ENCODE measurements around the gene OTOP2. TPM values are rescaled to one million over a fixed set of nuclear protein-coding genes. Genes with fewer than 3 reads are reported as not detected.

OTOP2 gene
- total and polyA plus RNA-seq, 2 of the 4 experiments (the other 2 are of a cell fraction): not detected

DNA sequence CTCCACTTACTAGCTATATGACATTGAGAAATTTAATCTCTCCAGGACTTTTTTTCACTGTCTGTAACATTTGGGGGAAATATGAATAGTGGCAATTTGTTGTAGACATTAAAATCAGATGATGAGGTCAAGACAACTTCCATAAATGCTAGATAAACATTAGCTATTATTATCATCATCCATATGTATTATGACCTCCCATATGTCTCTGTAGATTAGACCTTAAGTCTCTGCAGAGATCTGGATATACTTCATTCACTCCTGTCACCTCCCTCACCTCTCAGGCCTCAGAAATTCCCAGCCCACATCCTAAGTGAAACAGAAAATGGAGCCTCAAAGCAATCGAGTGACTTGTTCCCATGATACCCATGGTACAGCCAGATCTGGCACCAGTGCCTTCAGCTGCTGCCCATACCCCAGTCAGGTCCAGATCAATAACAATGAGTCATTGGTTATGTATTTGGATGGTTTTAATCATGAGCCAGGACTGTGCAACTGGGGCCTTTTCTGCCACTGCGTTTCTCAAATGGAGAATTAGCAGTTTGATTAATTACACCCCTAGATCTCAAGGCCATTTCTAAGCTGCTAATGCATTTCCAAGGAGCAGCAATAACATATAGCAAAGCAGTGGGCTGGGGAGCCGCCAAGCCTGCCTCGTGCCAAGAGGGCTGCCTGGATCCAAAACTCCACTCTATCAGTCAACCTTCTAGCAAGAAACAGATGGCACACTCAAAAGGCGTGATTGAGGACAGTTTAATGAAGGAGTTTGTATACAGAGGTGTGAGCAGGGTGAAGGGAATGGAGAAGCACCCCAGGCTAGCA lies 48.7 kb upstream of the OTOP2 start:
- in situ Hi-C loops (cut with MboI; ENCODE audit: low sequenced_read_pairs): no loop called here
- H2BK20ac ChIP-seq (ENCODE audit: low read depth, low read length): no peak overlapping the region
- H3K27me3 ChIP-seq (ENCODE audit: control insufficient read depth, insufficient read depth, low read length): peaks cover 17% of the 10 kb centered on the region
- H2AK5ac ChIP-seq (ENCODE audit: low read depth, low read length): no peak overlapping the region
- H3K14ac ChIP-seq (replicated peaks; ENCODE audit: low read depth, low read length): no peak overlapping the region
- H3K9me1 ChIP-seq (ENCODE audit: insufficient read depth, low read length): peaks cover 16% of the 10 kb centered on the region
- no peak overlapping the region for H4K8ac ChIP-seq (ENCODE audit: low read depth in 2 of 2, low read length in 2 of 2)
- no peak overlapping the region for H3K4me2 ChIP-seq (ENCODE audit: low read depth, low read length)
- WGBS, 2 experiments (ENCODE audit: extremely low coverage in 2 of 2, insufficient read length in 1 of 2): no CpG with 5 or more reads among the region's 5 CpGs
- H2AFZ ChIP-seq (replicated peaks; ENCODE audit: low read length, poor library complexity): no peak overlapping the region
- H2BK120ac ChIP-seq (ENCODE audit: low read depth, low read length): no peak overlapping the region
- dilution Hi-C loops (cut with HindIII; ENCODE audit: low sequenced_read_pairs, unreplicated experiment): no loop called here
- H3K4me1 ChIP-seq (ENCODE audit: control insufficient read depth, insufficient read depth, low read length): peaks cover 11% of the 10 kb centered on the region
- H2BK5ac ChIP-seq (ENCODE audit: low read depth, low read length, poor library complexity, severe bottlenecking): no peak overlapping the region
- no peak overlapping the region for H3K4me3 ChIP-seq (ENCODE audit: insufficient read depth, low read depth, low read length)
- H3K36me3 ChIP-seq (ENCODE audit: control insufficient read depth, insufficient read depth, low read length): peaks cover 1% of the 10 kb centered on the region; the same call in 1 of the 2 replicates
- H3K23ac ChIP-seq (ENCODE audit: low read depth, low read length): no peak overlapping the region
- H3K9me3 ChIP-seq (ENCODE audit: control insufficient read depth, insufficient read depth, low read length): no peaks in the 10 kb centered on the region
- BruUV-seq (replicated peaks): no TSS peak
- peaks cover 17 to 27% of the 10 kb centered on the region in 2 experiments; a peak in 3 of 4 replicates for H3K79me1 ChIP-seq (ENCODE audit: low read depth in 1 of 2, low read length in 2 of 2)
- H4K5ac ChIP-seq (ENCODE audit: low read depth, low read length): no peak overlapping the region
- no peak overlapping the region for H3K18ac ChIP-seq (ENCODE audit: low read depth, low read length)
- TF ChIP-seq FOS (IDR thresholded peaks at IDR 0.05; ENCODE audit: low read depth, low read length): no peak
- TF ChIP-seq BHLHE40 (IDR thresholded peaks at IDR 0.05; ENCODE audit: low read depth, low read length): no peak
- TF ChIP-seq, protein P1, sequence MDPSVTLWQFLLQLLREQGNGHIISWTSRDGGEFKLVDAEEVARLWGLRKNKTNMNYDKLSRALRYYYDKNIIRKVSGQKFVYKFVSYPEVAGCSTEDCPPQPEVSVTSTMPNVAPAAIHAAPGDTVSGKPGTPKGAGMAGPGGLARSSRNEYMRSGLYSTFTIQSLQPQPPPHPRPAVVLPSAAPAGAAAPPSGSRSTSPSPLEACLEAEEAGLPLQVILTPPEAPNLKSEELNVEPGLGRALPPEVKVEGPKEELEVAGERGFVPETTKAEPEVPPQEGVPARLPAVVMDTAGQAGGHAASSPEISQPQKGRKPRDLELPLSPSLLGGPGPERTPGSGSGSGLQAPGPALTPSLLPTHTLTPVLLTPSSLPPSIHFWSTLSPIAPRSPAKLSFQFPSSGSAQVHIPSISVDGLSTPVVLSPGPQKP (IDR thresholded peaks at IDR 0.05; ENCODE audit: borderline replicate concordance, low read depth, low read length): no peak
- no peak for TF ChIP-seq CHD1 (IDR thresholded peaks at IDR 0.05; ENCODE audit: low read depth, low read length)
- TF ChIP-seq, protein P2, sequence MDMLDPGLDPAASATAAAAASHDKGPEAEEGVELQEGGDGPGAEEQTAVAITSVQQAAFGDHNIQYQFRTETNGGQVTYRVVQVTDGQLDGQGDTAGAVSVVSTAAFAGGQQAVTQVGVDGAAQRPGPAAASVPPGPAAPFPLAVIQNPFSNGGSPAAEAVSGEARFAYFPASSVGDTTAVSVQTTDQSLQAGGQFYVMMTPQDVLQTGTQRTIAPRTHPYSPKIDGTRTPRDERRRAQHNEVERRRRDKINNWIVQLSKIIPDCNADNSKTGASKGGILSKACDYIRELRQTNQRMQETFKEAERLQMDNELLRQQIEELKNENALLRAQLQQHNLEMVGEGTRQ (IDR thresholded peaks at IDR 0.05; ENCODE audit: low read depth, low read length): no peak
- no peak overlapping the region for H3K27ac ChIP-seq (ENCODE audit: insufficient read depth, low read length)
- H3K56ac ChIP-seq (ENCODE audit: extremely low read depth, insufficient read depth, low read length): no peak overlapping the region
- H4K20me1 ChIP-seq (ENCODE audit: insufficient read depth, low read length): no peaks in the 10 kb centered on the region
- CTCF ChIA-PET: no interaction called here
- no peak overlapping the region for H3K4ac ChIP-seq (ENCODE audit: low read depth, low read length)
- intact Hi-C loops (cut with micrococcal nuclease): no loop called here
- DNase-seq (no peak), ATAC-seq (ENCODE audit: low read depth) (no peak)
- POLR2A ChIA-PET (ENCODE audit: unreplicated experiment): no interaction called here
- no peak overlapping the region for H3K9ac ChIP-seq (ENCODE audit: low read depth, low read length)
- H2BK15ac ChIP-seq (ENCODE audit: low read depth, low read length): no peak overlapping the region
- no peak overlapping the region for H2AK9ac ChIP-seq (replicated peaks; ENCODE audit: low read depth, low read length, poor library complexity)
- H4K91ac ChIP-seq (ENCODE audit: insufficient read depth, low read depth, low read length): no peak overlapping the region

All from IMR-90 (cell line).